Stimulated activated CD8-positive, alpha-beta memory T cell treated with anti-CD3 and anti-CD28 coated beads, Interleukin-7, amount 100 ng/mL, for 4 hours (primary cell): ENCODE measurements around the gene MIR17HG.
A peak's percentile ranks its signal among the peaks of the same experiment; 100 is the strongest.
"Not testable (repeated sequence)": the region's sequence is repeated elsewhere in the genome, so short reads cannot be mapped to it uniquely, and the experiment has no call there.

Experiments used
- DNase-seq, 2 donors: peaks; one replicate each; pipeline ENCODE4 v3.0.0-alpha.2; 2020; ENCODE audit warnings: low read depth in 2 of 2

The MIR17HG gene

DNA sequence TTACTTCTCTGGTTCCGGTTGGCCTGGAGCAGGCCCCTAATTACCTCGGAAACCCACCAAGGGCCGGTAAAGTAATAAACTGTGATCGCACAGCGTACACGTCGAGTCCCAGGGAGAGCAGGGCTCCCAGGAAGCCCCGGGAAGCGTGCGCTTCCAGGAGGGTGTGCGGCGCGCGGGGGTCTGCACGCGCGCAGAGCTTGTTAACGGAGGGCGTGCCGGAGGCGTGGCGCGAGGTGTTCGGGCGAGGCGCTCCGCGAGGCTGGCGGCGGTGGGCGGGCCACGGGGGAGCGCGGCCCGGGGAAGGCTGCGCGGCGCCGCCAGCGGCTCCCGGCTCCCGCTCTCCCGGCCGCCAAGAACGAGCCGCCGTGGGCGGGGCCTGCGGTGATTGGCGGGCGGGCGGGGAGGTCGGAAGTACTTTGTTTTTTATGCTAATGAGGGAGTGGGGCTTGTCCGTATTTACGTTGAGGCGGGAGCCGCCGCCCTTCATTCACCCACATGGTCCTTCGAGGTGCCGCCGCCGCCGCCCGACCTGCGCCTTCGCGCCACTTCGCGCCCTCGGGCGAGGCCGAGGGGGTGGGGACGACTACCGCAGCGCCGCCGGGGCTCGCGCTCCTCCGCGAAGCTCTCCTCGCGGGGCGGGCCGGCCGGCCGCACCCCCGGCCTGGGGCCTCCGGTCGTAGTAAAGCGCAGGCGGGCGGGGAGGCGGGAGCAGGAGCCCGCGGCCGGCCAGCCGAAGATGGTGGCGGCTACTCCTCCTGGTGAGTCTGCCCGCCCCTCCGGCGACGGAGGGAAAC is at the start of gene MIR17HG:
Gene MIR17HG, plus strand, starts transcription at position 486 of the 794 bp plus-strand sequence.
- peak; percentile 78 to 88 for DNase-seq

DNA sequence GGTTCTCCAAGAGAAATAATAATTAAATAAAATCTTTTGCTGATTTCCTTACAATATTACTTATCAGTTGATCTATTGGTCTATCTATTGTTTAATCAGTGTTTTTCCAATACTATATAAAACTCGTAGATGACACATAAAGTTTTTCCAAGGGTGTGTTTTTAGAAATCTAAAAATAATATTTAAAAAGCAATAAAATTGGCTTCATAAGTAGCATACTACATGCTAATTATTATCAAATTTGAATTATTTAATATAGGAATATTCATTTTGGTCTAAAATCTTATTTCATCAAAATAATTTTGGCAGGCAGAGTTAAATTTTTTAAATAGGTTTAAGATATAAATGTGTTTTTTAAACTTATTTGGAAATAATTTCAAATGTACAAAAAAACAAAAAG is 49.4 kb upstream of the MIR17HG start:
- no peak for DNase-seq

DNA sequence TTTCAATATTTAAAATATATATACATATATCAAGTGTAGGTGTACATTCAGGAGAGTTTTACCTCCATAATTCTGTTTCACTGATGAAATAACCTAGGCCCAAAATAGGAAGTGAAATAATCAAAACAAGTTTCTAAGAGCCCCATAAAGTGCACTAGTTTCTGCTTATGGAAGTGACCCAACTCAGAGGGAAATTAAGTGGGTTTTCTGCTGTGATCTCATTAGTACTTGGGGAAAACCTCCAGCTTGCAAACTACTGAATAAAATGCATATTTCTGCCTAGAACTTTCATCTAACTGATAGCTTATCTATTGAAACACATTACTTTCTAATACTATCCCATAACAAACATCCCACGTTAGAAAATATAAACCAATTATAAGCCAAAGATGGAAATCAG is 45.4 kb upstream of the MIR17HG start:
- DNase-seq: no peak

DNA sequence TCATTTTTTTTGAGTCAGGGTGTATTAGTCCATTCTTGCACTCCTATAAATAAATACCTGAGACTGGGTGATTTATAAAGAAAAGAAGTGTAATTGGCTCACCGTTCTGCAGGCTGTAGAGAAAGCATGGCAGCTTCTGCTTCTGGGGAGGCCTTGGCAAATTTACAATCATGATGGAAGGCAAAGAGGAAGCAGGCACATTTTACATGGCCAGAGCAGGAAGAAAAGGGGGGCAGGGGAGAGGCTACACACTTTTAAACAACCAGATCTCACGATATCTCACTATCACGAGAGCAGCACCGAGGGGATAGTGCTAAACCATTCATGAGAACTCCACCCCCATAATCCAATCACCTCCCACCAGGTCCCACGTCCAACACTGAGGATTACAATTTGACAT is 44.5 kb upstream of the MIR17HG start:
- DNase-seq: no peak

DNA sequence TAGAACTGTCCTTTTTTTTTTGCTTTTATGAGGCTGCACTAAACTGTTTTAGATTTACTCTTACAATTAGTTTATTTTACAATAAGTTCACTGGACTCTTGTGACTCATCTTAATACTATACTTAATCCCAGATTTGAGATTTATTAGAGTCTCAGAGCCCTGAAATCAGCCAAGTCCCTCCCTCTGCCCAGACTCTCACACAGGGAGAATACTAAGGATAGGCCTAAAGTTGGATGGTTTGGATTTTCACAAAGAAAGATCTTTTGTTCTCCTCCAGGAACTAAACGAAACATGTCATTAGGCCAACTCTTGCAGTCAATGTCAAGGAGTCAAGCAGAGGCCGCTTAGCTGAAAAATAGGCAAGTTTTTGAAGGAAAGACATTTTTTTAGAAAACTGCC is 42.7 kb upstream of the MIR17HG start:
- no peak for DNase-seq

DNA sequence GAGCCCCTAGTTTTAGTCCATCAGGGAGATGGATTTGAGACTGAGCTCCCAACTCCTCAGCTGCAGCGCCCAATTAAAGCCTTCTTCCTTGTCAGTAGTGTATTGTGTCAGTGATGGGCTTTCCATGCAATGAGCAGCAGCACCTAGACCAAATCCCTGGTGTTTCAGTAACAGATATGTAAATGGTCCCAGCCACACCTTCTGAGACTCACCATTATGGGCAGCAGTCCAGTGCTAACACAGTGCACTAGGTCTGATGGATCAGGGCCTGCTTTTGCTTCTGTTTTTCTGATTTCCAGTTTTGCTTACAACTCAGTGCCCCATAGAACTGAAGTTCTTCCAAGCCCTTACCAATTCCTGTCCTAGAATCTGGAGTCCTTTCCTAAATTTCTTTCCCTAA is 41.8 kb upstream of the MIR17HG start:
- no peak for DNase-seq

DNA sequence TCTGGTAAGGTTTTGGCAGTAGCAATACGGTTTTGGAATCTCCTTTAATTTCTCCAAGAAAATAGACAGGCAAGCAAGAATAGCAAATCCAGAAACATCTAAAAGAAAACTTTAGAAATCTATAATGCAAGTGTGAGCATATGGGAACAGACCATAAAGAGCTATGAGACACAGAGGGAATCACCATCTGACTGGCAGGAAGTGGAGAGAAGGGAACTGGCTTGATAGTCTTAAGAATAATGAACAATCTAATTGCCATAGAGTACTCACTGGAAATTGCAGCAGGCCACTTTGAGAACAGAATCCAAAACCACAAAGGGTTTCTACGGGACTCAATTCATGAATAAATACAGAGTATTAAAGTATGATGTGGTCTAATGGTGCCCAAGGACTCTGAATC is 39.6 kb upstream of the MIR17HG start:
- DNase-seq: no peak

DNA sequence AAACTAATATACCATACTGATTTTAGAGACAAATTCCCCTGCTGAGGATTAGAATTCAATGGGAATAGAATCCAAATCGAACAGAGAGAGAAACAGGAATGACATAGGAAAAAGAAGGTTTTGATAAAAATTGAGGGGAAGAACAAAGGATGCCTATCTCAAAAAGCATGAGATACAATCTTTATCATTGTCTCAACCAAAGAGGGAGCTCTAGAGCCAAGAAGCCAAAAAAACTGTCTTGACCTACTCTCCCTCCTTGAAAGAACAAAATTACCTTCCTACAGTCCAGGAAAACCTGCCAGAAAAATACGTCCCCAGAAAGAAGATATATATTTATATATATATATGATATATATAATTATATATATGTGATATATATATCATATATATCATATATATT is 39.2 kb upstream of the MIR17HG start:
- no peak for DNase-seq

DNA sequence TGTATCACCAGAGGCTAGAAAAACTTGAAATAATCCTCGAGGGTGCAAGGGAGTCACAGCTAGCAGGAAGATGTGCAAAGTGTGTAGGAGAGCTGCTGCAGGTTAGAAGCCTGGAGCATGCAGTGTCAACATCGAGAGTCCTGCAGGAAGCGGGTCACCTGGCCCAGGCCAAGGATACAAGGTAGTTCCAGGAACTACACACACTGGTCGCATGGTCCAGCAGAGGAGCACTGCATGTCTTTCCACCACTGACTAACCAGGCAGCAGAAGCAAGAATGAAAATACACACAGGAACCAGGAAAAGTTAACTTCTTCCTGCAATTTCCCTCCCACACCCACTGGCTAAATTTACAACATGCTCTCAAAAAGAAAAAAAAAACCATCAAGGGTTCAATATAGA is 36.0 kb upstream of the MIR17HG start:
- DNase-seq: no peak

DNA sequence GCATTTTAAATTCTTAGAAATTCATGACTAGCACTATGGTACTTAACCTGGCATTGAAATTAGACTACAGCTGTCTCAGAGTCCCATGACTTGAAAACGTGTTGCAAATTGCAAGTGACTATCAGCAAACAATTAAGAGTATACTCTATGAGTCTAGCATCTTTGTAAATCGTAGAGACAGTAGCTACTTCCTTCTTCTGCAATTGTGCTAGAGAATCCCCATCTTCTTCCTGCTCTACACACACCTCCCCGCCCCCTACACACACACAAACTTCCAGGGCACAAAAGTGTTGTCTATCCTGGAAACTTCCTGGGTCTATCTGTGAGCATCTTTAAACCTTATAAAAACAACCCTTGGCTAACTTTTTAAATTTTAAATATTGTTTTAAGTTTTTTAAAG is 35.2 kb upstream of the MIR17HG start:
- DNase-seq: no peak

DNA sequence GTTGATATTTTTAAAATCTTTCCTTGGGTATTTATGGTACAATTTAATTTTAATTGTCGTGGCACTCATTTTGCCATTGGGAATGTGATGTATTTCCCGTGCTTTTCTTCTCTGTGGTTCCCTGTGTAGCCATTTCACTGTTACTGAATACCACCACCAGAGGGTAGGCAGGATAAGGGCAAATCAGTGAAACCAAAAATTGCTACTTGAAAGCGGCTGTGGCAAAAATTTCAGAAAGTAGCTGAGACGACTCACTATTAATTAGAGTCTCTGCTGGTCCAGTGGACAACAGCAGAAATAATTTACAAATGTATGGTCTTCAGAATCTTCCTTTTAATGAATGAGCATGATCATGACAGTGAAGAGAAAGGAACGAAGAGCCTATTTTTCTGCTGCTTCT is 34.4 kb upstream of the MIR17HG start:
- DNase-seq: peak in 1 of 2 donors; percentile 3

DNA sequence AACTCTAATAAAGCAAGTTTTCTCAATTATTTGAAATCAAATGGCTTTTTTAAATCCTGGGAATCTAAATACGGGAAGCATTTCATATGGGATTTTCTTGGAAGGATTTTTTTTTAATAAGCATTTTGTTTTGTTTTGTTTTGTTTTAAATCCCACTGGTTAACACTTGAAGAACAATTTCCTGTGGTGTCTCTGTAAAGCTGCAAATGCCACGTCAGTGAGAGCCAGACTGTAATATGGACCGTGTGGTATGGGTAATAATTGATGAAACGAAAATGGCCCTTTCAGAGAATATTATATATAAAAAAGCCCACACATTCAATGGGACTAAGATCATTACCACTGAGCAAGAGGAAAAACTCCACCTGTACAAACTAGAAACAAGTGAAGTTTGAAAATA is 33.9 kb upstream of the MIR17HG start:
- no peak for DNase-seq

DNA sequence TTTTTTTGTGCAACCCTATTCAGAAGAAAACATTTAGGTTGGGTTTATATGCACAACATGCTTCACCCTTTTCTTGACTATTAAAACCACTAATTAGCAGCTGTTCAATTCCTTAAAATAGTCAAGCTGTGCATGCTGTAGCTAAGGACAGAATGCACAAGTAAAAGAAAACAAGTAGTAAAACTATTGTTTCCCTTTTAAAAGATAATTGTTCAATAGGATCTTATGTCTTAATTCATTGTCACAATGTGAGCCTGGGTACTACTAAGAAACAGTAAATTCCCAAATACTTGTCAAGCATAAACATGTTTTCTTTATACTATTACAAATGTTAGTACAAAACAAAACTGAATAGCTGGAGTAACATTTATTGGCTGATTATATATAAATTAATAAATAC is 32.6 kb upstream of the MIR17HG start:
- no peak for DNase-seq

DNA sequence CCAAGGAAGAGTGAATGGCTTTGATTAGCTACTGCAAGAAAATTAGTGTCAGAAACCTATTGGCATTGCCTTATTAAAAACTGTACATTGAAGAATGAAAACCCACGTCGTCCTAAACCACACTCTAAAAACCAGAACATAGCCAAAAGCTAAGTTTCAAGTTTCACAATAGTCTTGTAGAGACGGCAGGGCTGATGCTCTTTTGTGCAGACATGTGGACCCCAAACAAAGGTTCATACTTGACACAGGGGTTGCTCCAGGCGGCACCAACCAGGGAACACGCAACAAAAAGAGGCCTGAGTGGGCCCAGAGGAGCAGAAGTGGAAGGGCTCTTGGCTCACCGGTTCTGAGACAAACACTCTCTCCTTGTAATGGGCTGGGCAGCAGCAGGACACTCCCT is 28.6 kb upstream of the MIR17HG start:
- no peak for DNase-seq

DNA sequence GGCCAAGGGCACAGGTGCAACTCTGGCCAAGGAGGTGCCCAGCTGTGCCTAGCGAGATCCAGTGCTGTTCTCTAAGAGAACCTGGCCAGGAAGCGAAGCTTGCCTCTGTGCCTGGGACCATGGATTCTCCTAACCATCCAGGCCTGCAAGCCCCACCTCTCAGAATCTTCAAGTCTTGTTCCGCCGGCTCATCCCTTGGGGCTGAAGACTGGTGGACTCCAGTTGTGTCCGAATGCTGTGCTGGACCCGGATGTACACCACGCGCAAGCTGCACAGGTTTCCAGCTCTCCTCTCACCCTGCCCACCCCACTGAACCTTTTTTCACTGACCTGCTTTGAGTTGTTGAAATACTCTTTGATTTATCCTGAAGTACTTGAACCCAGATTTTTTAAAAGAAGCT is 27.5 kb upstream of the MIR17HG start:
- no peak for DNase-seq

DNA sequence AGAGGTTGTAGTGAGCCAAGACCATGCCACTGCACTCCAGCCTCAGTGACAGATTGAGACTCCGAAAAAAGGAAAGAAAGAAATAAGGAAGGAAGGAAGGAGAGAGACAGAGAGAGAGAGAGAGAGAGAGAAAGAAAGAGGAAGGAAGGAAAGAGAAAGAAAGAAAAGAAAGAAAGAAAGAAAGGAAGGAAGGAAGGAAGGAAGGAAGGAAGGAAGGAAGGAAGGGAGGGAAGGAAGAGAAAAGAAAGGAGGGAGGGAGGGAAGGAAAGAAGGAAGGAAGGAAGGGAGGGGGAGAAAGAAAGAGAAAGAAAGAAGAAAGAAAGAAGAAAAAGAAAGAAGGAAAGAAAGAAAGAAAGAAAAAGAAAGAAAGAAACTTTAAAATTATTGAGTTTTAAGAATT is 26.5 kb upstream of the MIR17HG start:
- not testable (repeated sequence) for DNase-seq

DNA sequence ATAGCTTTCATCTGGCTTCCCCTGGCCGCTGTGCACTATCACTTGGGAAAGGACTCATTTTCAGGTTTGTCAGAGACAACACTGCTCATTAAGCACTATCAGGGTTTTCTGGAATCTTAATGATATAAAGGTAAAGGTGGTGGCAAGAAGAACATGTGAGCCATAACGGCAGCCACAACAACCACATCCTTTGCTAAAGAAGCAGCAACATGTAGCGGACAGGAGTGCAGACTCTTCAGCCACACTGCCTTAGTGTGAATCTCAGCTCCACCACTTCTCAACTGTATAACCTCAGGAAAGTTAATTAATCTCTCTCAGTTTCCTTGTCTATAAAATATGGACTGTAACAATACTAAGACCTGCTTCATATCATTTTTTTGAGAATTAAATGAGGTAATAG is 24.1 kb upstream of the MIR17HG start:
- DNase-seq: no peak

DNA sequence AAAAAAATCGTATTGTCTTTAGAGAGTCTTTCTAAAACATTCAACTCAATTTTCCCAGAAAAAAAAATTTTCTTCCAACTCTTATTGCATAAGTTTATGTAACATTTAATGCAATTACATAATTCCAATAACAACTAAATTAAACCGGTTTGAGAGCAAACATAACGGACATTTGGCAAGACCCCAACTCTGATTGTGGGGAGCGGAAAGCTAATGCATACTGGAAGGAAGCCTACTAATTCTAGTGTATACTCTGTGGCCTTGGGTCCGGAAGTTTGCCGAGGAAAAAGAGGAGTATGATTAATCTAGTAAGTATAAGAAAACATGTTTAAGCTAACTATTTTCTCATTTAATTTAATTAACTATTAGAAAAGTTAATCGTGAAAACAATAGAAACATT is 21.3 kb upstream of the MIR17HG start:
- DNase-seq: no peak

DNA sequence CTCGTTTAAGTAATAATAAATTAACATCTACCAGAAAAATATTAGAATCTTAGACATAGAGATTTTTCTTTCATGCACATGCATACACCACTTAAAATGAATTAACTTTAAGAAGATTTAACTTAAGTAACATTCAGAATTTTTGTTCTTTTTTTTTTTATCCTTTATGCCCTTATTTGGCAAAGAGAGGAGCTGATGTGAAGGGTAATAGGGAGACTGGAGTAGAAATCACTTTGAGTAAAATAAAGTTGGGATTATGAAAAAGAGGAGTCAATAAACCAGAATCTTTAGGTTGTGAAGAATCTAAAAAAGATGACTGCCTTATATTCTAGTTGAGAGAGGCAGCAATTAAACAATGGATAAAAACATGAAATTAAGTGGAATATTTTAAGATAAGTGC is 18.8 kb upstream of the MIR17HG start:
- DNase-seq: no peak

DNA sequence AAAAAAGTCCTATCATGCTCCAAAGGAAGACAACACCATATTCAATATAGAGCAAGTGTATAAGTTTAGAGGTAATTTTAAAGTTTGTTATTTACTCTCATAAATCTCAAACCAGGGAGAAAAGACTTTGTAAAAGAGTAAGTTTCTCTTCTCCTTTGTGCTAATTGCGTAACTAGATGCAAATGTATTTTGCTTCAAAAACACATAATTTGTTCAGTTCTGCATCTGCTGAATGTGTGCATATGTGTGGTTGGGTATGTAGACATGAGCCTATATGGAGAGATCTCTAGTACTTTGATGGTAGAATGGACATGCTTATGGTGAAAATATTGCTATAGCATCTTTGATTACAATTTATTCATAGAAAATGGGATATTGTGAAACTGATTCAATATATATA is 17.8 kb upstream of the MIR17HG start:
- DNase-seq: no peak

DNA sequence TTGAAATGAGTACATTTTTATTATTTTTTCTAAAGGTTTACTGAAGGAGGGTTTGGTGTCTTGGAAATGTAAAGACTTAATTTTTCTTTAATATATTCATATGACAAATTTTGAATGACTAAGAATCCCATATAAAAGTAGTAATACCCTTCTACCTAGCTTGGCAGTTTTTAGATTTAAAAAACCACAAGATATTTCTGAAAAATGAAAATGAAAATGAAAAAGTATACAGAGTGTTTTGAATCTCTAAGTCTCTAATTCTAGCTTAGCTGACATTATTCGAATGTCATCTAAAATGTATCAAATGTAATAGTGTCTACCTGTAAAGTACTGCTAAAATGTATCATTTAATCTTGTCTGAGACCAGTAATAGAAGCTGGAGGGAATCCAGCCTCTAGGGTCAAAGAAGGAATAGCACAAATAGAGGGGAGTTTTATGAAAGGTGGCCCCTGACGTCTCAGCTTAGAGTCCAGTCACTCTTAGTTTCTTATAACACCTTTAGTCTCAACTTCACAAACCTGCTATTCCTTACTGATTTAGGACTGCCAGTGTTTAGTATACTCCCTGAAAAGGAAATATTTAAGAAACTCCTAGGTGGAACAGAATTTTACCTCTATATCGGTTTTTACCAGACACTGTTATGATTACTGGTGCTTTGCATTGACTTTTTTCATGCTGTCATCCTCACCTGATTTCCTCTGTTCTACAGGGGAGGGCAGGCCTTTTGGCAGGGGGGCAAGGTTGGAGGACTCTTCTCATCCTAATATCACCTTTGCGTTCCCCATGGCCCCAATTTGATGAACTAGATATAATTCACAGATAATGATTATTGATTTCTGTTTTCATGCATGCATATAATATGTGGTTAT is 16.2 kb upstream of the MIR17HG start:
- no peak for DNase-seq

DNA sequence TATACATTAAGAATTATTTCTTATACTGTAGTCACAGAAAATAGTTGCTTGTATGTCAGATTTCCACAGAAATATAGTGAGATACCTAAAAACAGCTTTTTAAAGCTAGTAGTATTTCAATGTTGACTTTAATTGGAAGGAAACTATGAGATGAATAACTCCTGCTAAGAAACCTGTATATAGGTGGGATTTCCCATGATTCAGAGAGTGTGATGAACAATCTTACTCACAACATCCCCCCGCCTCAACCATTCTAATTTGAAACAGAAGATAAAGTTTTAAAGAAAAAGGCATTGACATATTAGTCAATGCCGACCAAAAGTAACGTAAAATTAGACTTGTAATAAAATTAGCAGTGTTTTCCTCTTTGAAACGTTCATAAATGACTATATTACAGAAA is 1.4 kb upstream of the MIR17HG start:
- DNase-seq: no peak

DNA sequence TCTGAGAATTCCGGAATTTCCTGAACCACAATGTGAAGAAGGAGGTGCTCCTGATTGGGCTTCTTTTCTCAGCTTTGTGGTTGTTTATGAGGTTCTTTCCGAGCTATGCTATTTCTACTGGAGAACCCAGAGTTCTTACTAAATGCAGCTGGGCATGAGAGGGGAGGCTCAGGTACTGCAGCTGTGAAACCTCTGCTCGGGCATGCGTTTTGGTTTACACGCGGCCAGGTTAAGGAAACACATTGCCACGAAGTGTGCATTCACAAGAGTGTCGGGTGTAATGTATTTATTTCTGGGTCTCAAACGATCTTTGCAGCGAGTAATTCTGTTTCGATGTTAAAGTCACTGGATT is 661 bp upstream of the MIR17HG start:
- DNase-seq: peak; percentile 38 to 49
